Tibial nerve (tissue), 4 donors: Measurements from ENCODE around the gene SLX4IP. TPM values are rescaled to one million over a fixed set of nuclear protein-coding genes. Genes with fewer than 3 reads are reported as not detected.
A peak's percentile ranks its signal among the peaks of the same experiment; 100 is the strongest.

ENCODE experiments used
- DNase-seq, 2 donors: peaks; one replicate each; pipeline ENCODE4 v3.0.0-alpha.2; 2019; ENCODE audit warnings: low spot score in 2 of 2
- H3K27ac ChIP-seq, 4 donors: fragments of 200-600 bp; sonication (generic) in 3 of 4; one replicate each; pipeline ENCODE4 v1.5.1; 2017 to 2019; ENCODE audit warnings: mild to moderate bottlenecking in 1 of 4
- H3K27me3 ChIP-seq, 2 donors: fragments of 200-600 bp; sonication (generic) in 1 of 2; one replicate each; pipeline versions ENCODE4 v1.5.1 to v1.6.0; 2017 to 2019
- H3K36me3 ChIP-seq, 3 donors: fragments of 200-600 bp; sonication (generic); one replicate each; pipeline ENCODE4 v1.5.1; 2018 to 2019
- H3K4me1 ChIP-seq, 4 donors: fragments of 200-600 bp; sonication (generic) in 3 of 4; one replicate each; pipeline ENCODE4 v1.5.1; 2017 to 2019
- H3K4me3 ChIP-seq, 4 donors: fragments of 200-600 bp; sonication (generic) in 3 of 4; one replicate each; pipeline ENCODE4 v1.5.1; 2017 to 2019; ENCODE audit warnings: mild to moderate bottlenecking in 1 of 4, moderate library complexity in 1 of 4
- H3K9me3 ChIP-seq, 4 donors: fragments of 200-600 bp; sonication (generic) in 3 of 4; one replicate each; pipeline ENCODE4 v1.5.1; 2017 to 2019
- CTCF ChIP-seq, 5 experiments: fragments of 200-600 bp in 3 of 5; fragments of 450-650 bp in 2 of 5; sonication (generic) in 3 of 5; IDR thresholded peaks; one replicate each; pipeline ENCODE4 v1.5.1; 2016 to 2019; ENCODE audit warnings: antibody characterized with exemption in 5 of 5, mild to moderate bottlenecking in 3 of 5, moderate library complexity in 2 of 5
- EP300 ChIP-seq, 2 donors: sonication (generic); formaldehyde crosslinking; IDR thresholded peaks; one replicate each; pipeline ENCODE4 v1.6.1; 2017; ENCODE audit warnings: antibody characterized with exemption in 2 of 2, mild to moderate bottlenecking in 1 of 2
- POLR2A ChIP-seq, 2 donors: fragments of 450-650 bp; IDR thresholded peaks; one replicate each; pipeline ENCODE4 v1.6.1; 2017; ENCODE audit warnings: antibody characterized with exemption in 2 of 2, mild to moderate bottlenecking in 2 of 2, moderate library complexity in 2 of 2
- WGBS, 2 donors: methylation state at CpG; one replicate each; pipeline ENCODE4 v1.1.5; 2018; 5-methylcytosine and 5-hydroxymethylcytosine counted together
- total RNA-seq, 4 donors: library from RNA; depleted of rRNA; stranded (reverse); fragments of >200 nt; gene quantifications; one replicate each; pipeline ENCODE4 v1.1.0, GENCODE V29; 2016

SLX4IP gene
- total RNA-seq, 4 donors from 2014 or later, result 3.3 to 5.7 (median 3.5) TPM

DNA sequence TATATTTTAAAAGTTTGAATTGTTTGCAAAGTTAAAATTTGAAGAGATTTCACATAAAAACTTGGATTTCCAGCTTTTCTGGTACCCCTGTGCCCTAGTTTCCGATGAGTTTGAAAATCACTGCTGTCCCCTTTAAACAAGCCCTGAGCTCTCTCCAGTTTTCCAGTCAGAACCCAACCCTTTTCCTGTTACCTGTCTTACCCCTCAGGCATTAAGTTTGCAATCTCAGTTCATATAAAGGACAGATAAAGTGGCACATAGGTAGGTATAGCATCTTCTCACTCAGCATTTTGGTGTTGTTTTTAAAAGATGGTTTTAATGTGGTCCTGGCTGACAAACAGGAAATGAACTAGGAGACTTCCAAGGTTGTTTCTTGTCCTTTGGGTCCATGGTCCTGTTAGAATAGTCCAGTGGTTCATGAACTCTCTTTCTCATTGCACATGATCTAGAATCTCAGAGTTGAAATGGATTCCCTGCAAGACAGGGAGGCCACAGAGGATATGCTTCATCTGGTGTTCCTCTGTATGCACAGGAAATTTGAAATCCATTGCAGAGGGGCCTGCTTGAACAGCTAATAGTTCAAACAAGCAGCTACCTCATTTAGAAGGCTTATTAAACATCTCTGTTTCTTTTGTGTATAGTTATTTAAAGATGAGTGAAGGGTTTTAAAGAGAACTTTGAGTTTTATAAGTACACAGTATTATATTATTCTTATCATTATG lies 156.0 kb downstream of the SLX4IP start:
- 92 to 98% methylated on average over 1 of the region's 1 CpG for WGBS, 2 donors
- no peaks in the 10 kb centered on the region for H3K9me3 ChIP-seq
- H3K36me3 ChIP-seq, result no peaks in the 10 kb centered on the region
- H3K27me3 ChIP-seq, result no peaks in the 10 kb centered on the region
- H3K4me3 ChIP-seq, result no peak overlapping the region
- H3K27ac ChIP-seq, result peak overlapping the region in 2 of 4 donors; percentile 34 to 39
- H3K4me1 ChIP-seq, result peaks cover 0 to 18% (median 7%) of the 10 kb centered on the region in 4 donors
- TF ChIP-seq CTCF (IDR thresholded peaks at IDR 0.05), result no peak
- TF ChIP-seq EP300 (IDR thresholded peaks at IDR 0.05), result no peak
- TF ChIP-seq POLR2A (IDR thresholded peaks at IDR 0.05), result no peak
- no peak for DNase-seq

DNA sequence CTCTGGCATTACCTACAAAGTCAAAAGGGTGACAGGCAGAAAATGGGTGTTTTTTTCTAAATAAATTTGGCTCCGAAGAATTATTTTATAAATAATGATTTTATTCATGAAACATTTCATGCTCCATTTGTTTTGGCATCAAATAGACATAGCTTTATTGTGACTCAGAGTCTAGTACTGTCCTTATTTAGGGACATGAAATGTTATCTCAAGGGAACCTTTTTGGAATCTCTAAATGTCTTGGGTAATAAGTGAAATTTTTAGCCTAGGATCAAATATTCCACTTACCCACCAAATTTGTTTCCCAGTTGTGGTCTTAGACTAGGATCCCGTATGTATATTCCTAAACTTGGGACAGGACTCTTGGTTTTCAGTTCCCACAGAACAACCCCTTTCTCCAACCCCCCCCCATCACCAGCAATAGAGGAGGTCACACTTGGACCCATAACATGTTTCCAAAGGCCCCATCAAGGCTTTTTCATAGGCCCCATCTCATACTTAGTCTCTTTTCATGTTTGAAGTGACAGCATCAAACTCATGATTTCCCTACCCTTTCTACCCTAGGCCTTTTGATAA lies 156.9 kb downstream of the SLX4IP start:
- Histone ChIP-seq H3K4me3 (no peak overlapping the region), H3K36me3 (no peaks in the 10 kb centered on the region), H3K4me1 (peaks cover 0 to 18% (median 7%) of the 10 kb centered on the region in 4 donors), H3K27ac (peak overlapping the region in 2 of 4 donors; percentile 38 to 53), H3K9me3 (no peaks in the 10 kb centered on the region), H3K27me3 (no peaks in the 10 kb centered on the region)
- TF ChIP-seq CTCF (IDR thresholded peaks at IDR 0.05), result no peak
- TF ChIP-seq EP300 (IDR thresholded peaks at IDR 0.05), result peak in 1 of 2 donors; percentile 12
- no peak for DNase-seq
- 43 to 45% methylated on average over 2 of the region's 2 CpGs for WGBS, 2 donors

GRCh38 chr20:10594296-10594868 lies 159.3 kb downstream of the SLX4IP start:
- H3K27ac ChIP-seq, result no peak overlapping the region
- peaks cover 0 to 18% (median 7%) of the 10 kb centered on the region in 4 donors for H3K4me1 ChIP-seq
- H3K36me3 ChIP-seq, result no peaks in the 10 kb centered on the region
- H3K4me3 ChIP-seq, result no peak overlapping the region
- DNase-seq, result no peak
- H3K9me3 ChIP-seq, result no peaks in the 10 kb centered on the region
- 74 to 83% methylated on average over 7 of the region's 7 CpGs for WGBS, 2 donors
- no peaks in the 10 kb centered on the region for H3K27me3 ChIP-seq
- TF ChIP-seq POLR2A (IDR thresholded peaks at IDR 0.05) (no peak), CTCF (IDR thresholded peaks at IDR 0.05) (no peak), EP300 (IDR thresholded peaks at IDR 0.05) (no peak)

GRCh38 chr20:10595266-10595665 lies 160.2 kb downstream of the SLX4IP start:
- Histone ChIP-seq H3K9me3 (no peaks in the 10 kb centered on the region), H3K4me1 (peaks cover 0 to 18% (median 7%) of the 10 kb centered on the region in 4 donors), H3K36me3 (no peaks in the 10 kb centered on the region), H3K4me3 (no peak overlapping the region), H3K27ac (no peak overlapping the region), H3K27me3 (no peaks in the 10 kb centered on the region)
- TF ChIP-seq EP300 (IDR thresholded peaks at IDR 0.05) (no peak), POLR2A (IDR thresholded peaks at IDR 0.05) (no peak), CTCF (IDR thresholded peaks at IDR 0.05) (no peak)
- 65 to 87% methylated on average over 2 of the region's 2 CpGs for WGBS, 2 donors
- DNase-seq, result no peak

GRCh38 chr20:10595985-10596384 lies 160.9 kb downstream of the SLX4IP start:
- H3K9me3 ChIP-seq, result no peaks in the 10 kb centered on the region
- TF ChIP-seq EP300 (IDR thresholded peaks at IDR 0.05), result no peak
- no peak for TF ChIP-seq CTCF (IDR thresholded peaks at IDR 0.05)
- TF ChIP-seq POLR2A (IDR thresholded peaks at IDR 0.05), result no peak
- 84 to 91% methylated on average over 3 of the region's 3 CpGs for WGBS, 2 donors
- H3K4me3 ChIP-seq, result no peak overlapping the region
- H3K27me3 ChIP-seq, result no peaks in the 10 kb centered on the region
- no peaks in the 10 kb centered on the region for H3K36me3 ChIP-seq
- H3K4me1 ChIP-seq, result peaks cover 0 to 16% (median 6%) of the 10 kb centered on the region in 4 donors
- no peak overlapping the region for H3K27ac ChIP-seq
- DNase-seq, result no peak
